GM20000 (cell line): ENCODE data around the gene NT5DC1.

Experiments
- DNase-seq: peaks from one replicate; pipeline ENCODE4 v3.0.0; 2012; ENCODE audit warnings: low spot score
- TF ChIP-seq, protein P1 (sequence below): IDR thresholded peaks from 2 replicates; pipeline ENCODE4 v1.5.1; 2012; ENCODE audit warnings: mild to moderate bottlenecking, control low read depth; ENCODE audit errors: extremely low read depth, missing control alignments

The NT5DC1 gene

DNA sequence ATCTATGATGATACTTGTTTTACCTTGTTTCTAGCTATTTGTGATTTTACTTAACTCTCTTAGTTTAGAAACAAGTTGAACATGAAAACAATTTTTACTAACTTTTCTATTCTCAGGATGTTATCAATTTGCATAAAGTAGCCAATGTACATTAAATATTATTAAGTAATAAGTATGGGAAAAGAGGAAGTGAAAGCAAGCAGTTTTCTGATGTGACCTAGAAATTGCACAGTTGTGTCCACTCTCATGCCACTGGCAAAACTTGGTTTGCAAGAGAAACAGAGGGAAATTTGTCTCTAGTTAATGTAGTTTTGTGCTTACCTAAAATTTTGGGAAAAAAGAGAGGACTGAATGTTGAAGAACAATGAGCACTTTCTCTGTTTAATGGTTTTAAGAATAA lies 198.3 kb downstream of the NT5DC1 start:
- TF ChIP-seq, protein P1, sequence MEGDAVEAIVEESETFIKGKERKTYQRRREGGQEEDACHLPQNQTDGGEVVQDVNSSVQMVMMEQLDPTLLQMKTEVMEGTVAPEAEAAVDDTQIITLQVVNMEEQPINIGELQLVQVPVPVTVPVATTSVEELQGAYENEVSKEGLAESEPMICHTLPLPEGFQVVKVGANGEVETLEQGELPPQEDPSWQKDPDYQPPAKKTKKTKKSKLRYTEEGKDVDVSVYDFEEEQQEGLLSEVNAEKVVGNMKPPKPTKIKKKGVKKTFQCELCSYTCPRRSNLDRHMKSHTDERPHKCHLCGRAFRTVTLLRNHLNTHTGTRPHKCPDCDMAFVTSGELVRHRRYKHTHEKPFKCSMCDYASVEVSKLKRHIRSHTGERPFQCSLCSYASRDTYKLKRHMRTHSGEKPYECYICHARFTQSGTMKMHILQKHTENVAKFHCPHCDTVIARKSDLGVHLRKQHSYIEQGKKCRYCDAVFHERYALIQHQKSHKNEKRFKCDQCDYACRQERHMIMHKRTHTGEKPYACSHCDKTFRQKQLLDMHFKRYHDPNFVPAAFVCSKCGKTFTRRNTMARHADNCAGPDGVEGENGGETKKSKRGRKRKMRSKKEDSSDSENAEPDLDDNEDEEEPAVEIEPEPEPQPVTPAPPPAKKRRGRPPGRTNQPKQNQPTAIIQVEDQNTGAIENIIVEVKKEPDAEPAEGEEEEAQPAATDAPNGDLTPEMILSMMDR: no peak
- DNase-seq: no peak
